Measurements from ENCODE around the gene ACAD9.
A peak's percentile ranks its signal among the peaks of the same experiment; 100 is the strongest.

ACAD9 gene

DNA sequence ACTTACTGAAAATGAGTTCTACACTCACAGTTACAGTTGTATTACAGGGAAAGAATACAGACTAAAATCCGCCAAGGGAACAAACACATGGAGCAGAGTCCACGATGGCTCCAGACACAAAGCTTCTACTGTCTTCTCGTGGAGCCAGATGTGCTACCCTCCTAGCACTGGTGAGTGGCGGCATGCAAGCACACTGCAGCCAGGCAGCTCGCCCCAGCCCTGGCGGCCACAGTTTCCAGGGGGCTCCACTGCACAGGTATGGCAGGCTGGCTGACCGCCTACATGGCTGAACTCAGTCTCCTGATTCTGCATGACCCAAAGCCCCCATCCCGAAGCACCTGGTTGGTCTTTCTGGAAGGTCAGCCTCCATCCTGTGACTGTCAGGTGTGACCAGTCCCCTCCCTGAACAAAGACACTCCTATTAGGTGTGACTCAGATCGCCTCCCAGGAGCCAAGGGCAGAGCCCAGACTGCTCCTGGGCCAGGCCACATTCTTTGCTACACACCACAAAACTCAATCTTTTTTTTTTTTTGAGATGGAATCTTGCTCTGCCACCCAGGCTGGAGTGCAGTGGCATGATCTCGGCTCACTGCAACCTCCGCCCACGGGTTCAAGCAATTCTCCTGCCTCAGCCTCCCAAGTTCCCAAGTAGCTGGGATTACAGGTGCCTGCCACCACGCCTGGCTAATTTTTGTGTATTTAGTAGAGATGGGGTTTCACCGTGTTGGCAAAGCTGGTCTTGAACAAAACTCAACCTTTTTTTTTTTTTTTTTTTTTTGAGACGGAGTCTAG, 62.9 kb downstream of the ACAD9 start:
- no peak for DNase-seq

DNA sequence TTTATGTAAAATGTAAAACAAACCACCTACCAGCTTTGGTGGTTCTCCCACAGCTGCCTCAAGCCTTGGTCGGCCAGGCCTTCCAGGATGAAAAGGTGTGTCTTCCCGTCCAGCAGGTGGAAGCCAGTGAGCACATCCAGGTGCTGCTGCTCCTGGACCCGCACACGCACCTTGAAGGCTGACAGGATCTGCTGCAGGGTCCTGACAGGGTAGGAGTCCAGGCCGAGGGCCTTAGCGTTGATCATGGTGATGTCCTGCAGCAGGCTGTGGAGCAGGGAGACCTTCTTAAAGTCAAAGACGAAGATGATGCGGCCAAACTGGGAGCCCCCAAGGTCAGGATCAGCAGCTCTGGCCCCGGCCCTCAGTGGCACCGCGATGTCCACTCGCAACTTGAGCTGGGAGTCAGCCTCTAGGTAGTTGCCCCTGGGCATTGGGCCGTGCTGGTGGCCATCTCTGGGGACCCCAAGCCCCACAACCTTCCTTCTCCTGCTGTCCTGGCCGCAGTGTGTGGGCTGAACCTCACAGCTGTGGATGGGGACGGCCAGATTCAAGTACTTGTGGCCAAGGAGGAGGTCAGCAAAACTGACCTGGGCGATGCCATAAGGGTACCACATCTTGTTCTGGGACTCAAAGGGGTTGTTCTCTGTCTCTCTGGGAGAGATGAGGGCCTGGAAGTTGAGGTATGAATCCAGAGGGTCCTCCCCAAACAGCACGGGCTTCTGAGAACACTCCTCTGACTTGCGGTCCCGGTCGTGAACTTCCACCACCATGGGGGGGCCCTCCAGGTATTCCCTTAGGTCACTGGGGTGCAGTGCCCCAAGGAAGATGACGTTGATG, 65.8 kb downstream of the ACAD9 start:
- no peak for DNase-seq

DNA sequence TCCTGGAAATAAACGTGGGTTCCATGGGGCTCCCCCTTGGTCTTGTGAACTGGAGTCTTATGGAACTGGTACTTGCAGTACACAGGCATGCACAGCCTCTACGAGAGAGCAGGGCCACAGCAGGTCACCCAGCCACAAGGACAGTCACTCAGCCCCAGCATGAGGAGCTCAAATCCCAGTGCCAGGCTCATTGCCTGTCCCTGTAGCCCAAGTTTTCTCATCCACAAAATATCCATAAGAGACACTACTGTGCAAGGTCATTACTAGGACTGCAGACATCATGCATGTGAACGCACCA, 66.4 kb downstream of the ACAD9 start:
- no peak for DNase-seq

DNA sequence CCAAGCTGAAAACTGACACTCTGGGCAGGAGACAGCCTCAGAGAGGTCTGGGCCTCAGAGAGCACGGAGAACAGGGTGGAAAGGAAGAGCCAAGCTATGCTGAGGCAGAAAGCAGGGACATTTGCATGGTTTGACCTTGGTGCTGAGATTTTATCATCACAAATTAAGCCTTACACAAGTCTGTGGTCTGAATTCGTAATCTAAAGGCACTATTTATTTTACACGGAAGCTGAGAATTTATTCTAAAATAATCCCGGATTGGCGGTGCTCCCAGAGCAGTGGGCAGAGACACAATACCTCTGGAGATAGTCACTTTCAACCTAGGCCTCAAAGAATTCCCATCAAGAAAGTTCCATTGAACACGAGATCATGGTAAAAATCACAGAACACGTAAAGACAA, 67.0 kb downstream of the ACAD9 start:
- DNase-seq: no peak

DNA sequence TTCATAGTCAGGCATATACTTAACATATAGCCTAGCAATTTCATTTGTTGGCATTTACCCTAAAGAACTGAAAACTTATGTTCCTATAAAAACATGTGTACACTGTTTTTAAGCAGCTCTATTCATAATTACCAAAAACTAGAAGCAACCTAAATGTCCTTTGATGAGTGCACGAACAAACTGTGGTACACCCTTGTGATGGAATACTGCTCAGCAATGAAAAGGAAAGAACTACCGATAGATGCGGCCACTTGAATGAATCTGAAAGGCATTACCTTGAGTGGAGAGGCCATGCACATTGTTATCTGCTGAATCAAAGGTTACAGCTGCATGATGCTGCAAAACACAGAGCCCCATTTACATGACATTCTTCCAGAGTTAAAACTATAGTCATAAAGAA, 69.7 kb downstream of the ACAD9 start:
- DNase-seq: no peak

DNA sequence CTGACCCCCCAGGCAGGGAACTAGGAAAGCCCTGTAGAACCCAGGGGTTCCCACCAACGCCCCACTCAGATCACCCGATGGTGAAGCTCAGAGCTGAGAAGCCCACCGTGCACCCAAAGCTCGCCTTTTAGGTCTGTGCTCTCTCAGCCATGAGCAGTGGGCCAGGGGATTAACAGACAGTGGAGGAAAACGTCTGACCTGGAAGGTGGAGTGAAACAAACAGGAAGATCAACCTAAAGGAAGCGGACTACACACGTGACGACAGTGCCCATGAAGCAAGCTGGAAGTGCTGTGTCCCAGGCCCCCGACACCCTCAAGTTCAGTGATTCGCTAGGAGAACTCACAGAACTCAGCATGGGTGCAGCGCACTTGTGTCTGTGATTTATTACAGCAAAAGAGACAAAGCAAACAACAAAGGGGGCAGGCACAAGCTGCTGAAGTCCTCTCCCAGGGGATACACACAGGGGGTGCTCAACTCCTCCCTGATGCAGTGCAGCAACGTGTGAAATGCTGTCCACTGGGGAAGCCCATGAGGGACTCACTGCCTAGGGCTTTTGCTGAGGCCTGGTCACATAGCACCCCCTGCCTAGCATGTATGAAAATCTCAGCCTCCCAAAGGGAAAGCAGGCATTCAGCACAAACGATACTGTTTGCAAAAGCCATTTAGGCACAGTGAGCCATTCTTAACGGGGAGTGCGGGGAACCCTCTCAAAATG, 71.0 kb downstream of the ACAD9 start:
- peak; percentile 3 for DNase-seq

DNA sequence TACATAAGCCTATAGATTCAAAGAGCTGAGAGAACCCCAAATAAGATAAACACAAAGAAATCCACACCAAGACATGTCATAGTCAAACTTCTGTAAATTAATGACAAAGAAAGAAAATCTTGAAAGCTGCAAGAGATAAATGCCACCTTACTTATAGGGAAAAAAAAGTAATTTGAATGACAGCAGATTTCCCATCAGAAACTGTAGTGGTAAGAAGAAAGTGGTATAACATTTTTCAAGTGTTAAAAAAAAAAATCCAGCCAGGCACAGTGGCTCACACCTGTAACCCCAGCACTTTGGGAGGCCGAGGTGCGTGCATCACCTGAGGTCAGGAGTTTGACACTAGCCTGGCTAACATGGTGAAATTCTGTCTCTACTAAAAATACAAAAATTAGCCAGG, 77.0 kb downstream of the ACAD9 start:
- DNase-seq: no peak

Measured in NCI-H446 treated with DMSO at 0.1 percent for 48 hours (cell line).